Small intestine (tissue), 7 donors: ENCODE results near the gene ST8SIA5. TPM values are rescaled to one million over a fixed set of nuclear protein-coding genes. Genes with fewer than 3 reads are reported as not detected.

Experiments used
- DNase-seq, 2 donors: peaks; one replicate each; pipeline versions ENCODE4 v3.0.0 to v3.0.0-alpha.2; 2013
- FAIRE-seq: peaks from 2 replicates; lab custom pipeline; 2012; peaks lifted over from hg19 to GRCh38; lab: Jason Lieb, UNC
- H3K27ac ChIP-seq, 3 donors: one replicate each; pipeline ENCODE4 v1.5.1; 2013; ENCODE audit warnings: low read length in 2 of 3, mild to moderate bottlenecking in 2 of 3, control low read depth in 1 of 3, inconsistent platforms in 1 of 3, low read depth in 1 of 3, moderate library complexity in 1 of 3
- H3K27me3 ChIP-seq, 3 donors: one replicate each; pipeline ENCODE4 v1.6.1; 2013; ENCODE audit warnings: low read length in 3 of 3, inconsistent platforms in 1 of 3; ENCODE audit not compliant: control insufficient read depth in 3 of 3, insufficient read depth in 3 of 3
- H3K36me3 ChIP-seq, 3 donors: one replicate each; pipeline ENCODE4 v1.6.1; 2013; ENCODE audit warnings: low read length in 3 of 3, inconsistent platforms in 1 of 3, low read depth in 1 of 3, mild to moderate bottlenecking in 1 of 3, moderate library complexity in 1 of 3; ENCODE audit not compliant: control insufficient read depth in 3 of 3, insufficient read depth in 2 of 3
- H3K4me1 ChIP-seq, 3 donors: one replicate each; pipeline ENCODE4 v1.6.1; 2013; ENCODE audit warnings: low read length in 2 of 3, inconsistent platforms in 1 of 3, low read depth in 1 of 3, mild to moderate bottlenecking in 1 of 3, moderate library complexity in 1 of 3; ENCODE audit not compliant: control insufficient read depth in 3 of 3, insufficient read depth in 2 of 3
- H3K4me3 ChIP-seq, 3 donors: one replicate each; pipeline ENCODE4 v1.5.1; 2013; ENCODE audit warnings: low read length in 3 of 3, control low read depth in 1 of 3, inconsistent platforms in 1 of 3, low read depth in 1 of 3, mild to moderate bottlenecking in 1 of 3, moderate library complexity in 1 of 3
- H3K9me3 ChIP-seq, 2 donors: one replicate each; pipeline ENCODE4 v1.6.1; 2013; ENCODE audit warnings: low read depth in 1 of 2, low read length in 1 of 2; ENCODE audit not compliant: control insufficient read depth in 2 of 2, insufficient read depth in 1 of 2
- WGBS, 3 donors: extraction: QIAGEN DNeasy Blood & Tissue Kit; methylation state at CpG; one replicate each; pipeline ENCODE4 v1.1.7; 2013; 5-methylcytosine and 5-hydroxymethylcytosine counted together
- polyA plus RNA-seq, 4 donors: library from polyadenylated mRNA; stranded (reverse) in 3 of 4; unstranded in 1 of 4; fragments of 200-250 nt in 3 of 4; fragments of 120-200 nt in 1 of 4; gene quantifications; one replicate each; pipeline versions ENCODE4 v1.2.1 to v1.2.3, GENCODE V29; 2013
- donor health status: healthy with polysubstance abuse.
- donor health status: control.
- donor health status: control.
- donor health status: Bipolar disorder and iron deficiency.
- donor health status: healthy.

Gene ST8SIA5
- polyA plus RNA-seq, 4 donors = 0.12 to 0.27 (median 0.24) TPM; not detected in 1

DNA sequence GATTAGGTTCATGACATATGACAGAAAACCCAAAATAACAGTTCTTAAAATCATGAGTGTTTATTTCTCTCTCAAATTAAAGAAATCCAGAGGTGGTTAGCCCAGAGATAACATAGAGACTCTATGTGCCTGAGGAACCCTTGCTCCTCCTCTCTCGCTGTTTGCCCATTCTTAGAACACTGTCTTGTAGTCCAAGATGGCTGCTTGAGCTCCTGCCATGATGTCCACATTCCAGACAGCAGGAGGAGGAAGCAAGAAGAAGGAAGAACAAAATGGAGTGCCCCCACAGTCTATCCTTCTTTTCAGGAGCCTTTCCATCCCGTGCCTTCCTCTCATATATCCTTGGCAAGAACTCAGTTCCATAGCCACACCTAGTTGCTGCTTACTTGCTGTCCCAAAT lies 13.9 kb upstream of the ST8SIA5 start:
- Histone ChIP-seq H3K4me3 (no peak overlapping the region), H3K27me3 (peaks cover 0 to 4% (median 0%) of the 10 kb centered on the region in 3 donors), H3K4me1 (no peaks in the 10 kb centered on the region), H3K36me3 (no peaks in the 10 kb centered on the region), H3K9me3 (no peaks in the 10 kb centered on the region), H3K27ac (no peak overlapping the region)
- FAIRE-seq (no peak), DNase-seq (no peak)
- 72 to 75% (median 72%) methylated on average over 2 of the region's 2 CpGs for WGBS, 3 donors

DNA sequence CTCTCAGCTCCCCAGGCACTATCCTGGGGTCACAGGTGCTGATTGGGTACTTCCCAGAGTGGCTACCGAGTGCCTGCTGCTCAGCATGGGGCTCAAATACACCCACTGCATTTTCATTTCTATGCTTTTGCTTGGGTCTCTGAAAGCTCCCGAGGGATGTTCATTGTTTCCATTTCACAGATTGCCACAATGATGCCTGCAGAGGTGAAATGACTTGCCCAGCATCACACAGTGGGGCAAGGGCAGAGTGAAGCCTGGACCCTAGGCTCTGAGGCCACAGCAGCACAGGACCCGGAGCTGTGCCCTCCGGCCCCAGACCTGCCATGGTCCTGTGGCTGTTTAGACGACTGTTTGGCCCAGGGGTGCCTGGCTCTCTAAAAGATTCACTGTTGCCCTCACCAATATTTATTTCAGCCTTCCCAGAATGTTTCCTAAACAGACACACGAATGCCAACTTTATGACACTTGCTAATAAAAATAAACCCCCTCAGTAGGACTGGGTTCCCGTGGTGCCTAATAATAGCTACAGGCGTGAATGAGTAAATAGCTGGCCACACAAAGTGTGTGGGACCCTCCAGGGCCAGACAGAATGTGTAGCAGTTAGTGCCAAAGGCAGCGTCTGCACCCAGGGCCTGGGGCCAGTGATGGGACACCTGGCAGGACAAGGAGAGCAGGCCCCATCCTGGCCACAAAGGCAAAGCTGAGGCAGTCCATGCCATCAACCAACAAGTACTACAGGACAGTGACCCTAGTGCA lies 11.5 kb upstream of the ST8SIA5 start:
- FAIRE-seq = no peak
- no peaks in the 10 kb centered on the region for H3K9me3 ChIP-seq
- H3K36me3 ChIP-seq = no peaks in the 10 kb centered on the region
- 59 to 77% (median 71%) methylated on average over 9 of the region's 9 CpGs for WGBS, 3 donors
- no peak for DNase-seq
- H3K27ac ChIP-seq = no peak overlapping the region
- no peak overlapping the region for H3K4me3 ChIP-seq
- no peaks in the 10 kb centered on the region for H3K4me1 ChIP-seq
- H3K27me3 ChIP-seq = peaks cover 0 to 4% (median 0%) of the 10 kb centered on the region in 3 donors

DNA sequence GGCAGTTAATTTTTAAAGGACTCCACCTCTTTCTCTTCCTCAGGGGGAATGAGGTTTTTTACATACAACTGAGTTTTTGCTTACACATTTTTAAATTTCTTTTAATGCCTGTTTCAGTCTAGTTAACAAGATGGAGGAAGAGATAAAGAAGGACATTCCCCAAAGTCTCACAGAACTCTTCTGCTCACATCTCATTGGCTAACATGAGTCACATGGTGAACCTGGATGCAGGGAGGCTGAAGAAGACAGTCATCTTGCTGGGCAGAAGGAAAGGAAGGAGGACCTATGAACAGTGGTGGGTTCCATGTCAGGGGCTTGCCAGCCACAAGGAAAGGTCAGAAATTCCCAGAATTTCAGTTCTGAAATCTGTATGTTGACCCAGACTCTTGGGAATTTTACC lies 10.4 kb upstream of the ST8SIA5 start:
- H3K4me1 ChIP-seq = no peaks in the 10 kb centered on the region
- DNase-seq = no peak
- no peaks in the 10 kb centered on the region for H3K36me3 ChIP-seq
- no peak for FAIRE-seq
- no peak overlapping the region for H3K4me3 ChIP-seq
- peaks cover 0 to 7% (median 0%) of the 10 kb centered on the region in 3 donors for H3K27me3 ChIP-seq
- no peak overlapping the region for H3K27ac ChIP-seq
- H3K9me3 ChIP-seq = no peaks in the 10 kb centered on the region

DNA sequence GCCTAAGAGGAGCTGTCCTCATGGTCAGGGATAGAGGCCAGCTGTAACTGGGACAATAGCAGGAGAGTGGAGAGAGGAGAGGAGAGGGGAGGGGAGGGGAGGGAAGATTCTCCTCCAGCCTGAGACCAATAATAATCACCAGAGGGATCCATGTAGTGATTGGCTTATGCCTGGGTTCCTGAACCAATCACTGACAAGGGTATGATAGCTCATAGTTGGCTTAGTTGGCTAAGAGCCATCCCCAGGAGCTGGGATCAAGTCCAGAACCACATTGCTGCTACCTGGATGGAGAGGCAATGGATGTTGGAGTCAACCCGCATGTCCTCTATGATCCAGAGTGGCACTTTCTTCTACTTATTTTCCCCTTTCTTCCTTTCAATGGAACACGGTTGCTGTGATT lies 7.7 kb upstream of the ST8SIA5 start:
- no peak for FAIRE-seq
- no peaks in the 10 kb centered on the region for H3K9me3 ChIP-seq
- H3K27ac ChIP-seq = no peak overlapping the region
- no peaks in the 10 kb centered on the region for H3K36me3 ChIP-seq
- no peak overlapping the region for H3K4me3 ChIP-seq
- H3K27me3 ChIP-seq = peaks cover 0 to 18% (median 0%) of the 10 kb centered on the region in 3 donors
- DNase-seq = no peak
- no peaks in the 10 kb centered on the region for H3K4me1 ChIP-seq
- WGBS, 3 donors = 92 to 98% (median 95%) methylated on average over 2 of the region's 2 CpGs

DNA sequence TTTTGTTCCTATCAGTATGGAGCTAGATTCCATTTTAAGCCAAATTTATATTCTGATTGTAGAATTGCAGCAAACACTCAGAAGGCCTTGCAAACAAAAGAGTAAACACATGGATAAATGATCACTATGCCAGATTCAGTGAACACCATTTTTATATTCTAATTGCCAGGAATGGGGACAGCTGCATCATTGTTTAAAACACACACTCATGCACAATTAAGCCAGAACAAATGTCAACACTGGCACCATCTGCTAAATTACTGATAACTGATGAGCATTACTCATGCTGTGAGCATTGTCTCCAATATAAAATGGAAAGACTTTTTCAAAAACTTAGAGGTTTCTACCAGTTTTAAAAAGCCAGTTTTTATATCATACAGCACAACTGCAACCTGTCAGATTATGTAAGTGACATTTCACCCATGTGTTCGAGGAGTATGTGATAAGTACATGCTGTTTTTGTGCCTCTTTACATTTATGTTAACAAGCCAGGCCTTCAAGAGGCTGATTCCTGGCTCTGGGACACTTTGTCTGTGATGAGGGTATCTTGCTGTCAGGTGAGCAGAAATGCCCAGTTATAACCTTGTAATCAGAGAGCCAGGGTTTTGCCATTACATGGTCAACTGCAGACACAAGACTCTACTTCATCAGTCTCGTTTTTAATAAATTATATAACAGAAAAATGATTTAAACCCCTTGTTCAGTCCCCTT lies 4.4 kb upstream of the ST8SIA5 start:
- FAIRE-seq = no peak
- 24 to 58% (median 38%) methylated on average over 2 of the region's 2 CpGs for WGBS, 3 donors

DNA sequence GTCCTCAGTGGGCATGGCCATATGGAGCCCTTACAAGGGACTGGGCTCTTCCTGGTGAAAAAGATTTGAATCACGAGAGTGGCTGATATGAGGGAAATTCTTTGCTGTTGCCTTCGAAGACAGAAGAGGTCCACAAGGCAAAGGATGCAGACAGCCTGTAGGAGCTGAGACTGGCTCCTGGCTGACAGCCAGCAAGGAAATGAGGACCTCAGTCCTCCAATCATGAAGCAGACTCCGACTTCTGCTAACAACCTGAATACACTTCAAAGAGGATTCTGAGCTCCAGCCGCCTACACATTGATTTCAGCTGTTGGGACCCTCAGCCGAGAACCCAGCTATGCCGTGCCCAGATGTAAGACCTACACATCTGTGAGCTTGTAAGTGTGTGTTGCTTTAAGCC lies 3.0 kb upstream of the ST8SIA5 start:
- DNase-seq (no peak), FAIRE-seq (no peak)
- no peaks in the 10 kb centered on the region for H3K36me3 ChIP-seq
- no peaks in the 10 kb centered on the region for H3K4me1 ChIP-seq
- no peak overlapping the region for H3K4me3 ChIP-seq
- peaks cover 9 to 55% (median 10%) of the 10 kb centered on the region in 3 donors for H3K27me3 ChIP-seq
- no peak overlapping the region for H3K27ac ChIP-seq
- 16 to 35% (median 24%) methylated on average over 6 of the region's 6 CpGs for WGBS, 3 donors
- no peaks in the 10 kb centered on the region for H3K9me3 ChIP-seq

More for the DNA sequence above, 4.4 kb upstream of the ST8SIA5 start:
- DNase-seq = no peak
- H3K4me3 ChIP-seq = no peak overlapping the region
- no peaks in the 10 kb centered on the region for H3K9me3 ChIP-seq
- no peak overlapping the region for H3K27ac ChIP-seq
- H3K4me1 ChIP-seq = no peaks in the 10 kb centered on the region
- H3K27me3 ChIP-seq = peaks cover 7 to 41% (median 9%) of the 10 kb centered on the region in 3 donors
- H3K36me3 ChIP-seq = no peaks in the 10 kb centered on the region

DNA sequence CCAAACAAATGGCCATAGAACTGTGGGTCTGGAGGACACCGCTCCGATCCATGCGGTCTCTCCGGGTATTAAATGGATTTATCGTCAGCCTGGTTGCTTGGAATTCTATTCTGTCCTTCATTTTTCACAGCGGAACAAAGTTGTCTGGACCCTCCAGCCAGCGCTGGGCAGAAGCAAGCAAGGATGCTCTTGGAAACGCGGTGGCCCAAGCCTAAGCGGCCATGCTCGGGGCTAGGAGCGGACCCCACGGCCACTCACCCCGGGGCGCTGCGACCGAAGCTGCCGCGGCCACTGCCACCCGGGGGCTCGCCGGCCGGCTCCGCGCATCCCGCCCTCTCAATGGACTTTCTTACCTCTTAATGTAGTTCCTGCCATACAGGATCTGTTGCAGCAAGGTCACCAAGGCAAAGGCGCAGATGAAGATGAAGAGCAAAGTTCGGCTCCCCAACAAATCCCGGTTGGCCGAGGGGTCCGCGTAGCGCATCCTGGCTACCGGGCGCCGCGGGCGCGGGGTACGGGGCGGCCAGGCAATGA lies 761 bp downstream of the ST8SIA5 start:
- peaks cover 9 to 56% (median 10%) of the 10 kb centered on the region in 3 donors for H3K27me3 ChIP-seq
- 3 to 23% (median 18%) methylated on average over 39 to 41 of the region's 41 CpGs for WGBS, 3 donors
- no peaks in the 10 kb centered on the region for H3K36me3 ChIP-seq
- FAIRE-seq (no peak), DNase-seq (no peak)
- no peaks in the 10 kb centered on the region for H3K4me1 ChIP-seq
- no peak overlapping the region for H3K27ac ChIP-seq
- H3K4me3 ChIP-seq = no peak overlapping the region
- no peaks in the 10 kb centered on the region for H3K9me3 ChIP-seq

DNA sequence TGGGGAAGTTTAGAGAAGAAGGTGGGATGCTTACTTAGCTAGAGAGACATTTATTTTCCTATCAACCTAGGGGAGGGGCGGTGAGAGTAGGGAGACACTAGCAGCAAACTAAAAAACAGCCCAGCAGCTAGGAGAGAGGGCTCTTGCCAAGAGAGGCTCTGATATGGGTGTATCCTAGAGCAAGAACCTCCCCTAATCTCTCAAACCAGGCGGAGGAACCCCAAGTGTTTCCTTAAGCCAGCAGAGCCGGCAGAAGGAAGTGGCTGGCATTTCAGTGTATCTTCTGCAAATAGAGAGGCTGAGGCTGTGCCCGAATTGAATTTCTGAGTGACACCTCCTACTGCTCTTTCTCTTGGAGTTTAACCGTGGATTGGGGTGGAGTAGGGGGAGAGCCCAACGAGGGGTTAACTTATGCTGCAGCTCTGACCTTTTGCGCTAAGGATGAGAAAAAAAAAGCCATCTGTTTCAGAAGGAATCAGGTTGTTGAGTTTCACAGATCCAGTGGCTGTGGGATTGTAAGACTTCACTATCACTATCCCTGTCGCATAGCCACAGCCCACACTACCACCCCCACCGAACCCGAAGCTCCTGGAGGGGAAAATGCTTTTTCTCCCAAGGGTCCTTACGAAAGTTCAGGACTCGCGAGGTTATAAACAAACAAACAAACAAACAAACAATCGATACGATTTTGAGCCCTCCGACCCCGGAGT lies 1.4 kb downstream of the ST8SIA5 start:
- no peak overlapping the region for H3K4me3 ChIP-seq
- no peaks in the 10 kb centered on the region for H3K9me3 ChIP-seq
- no peaks in the 10 kb centered on the region for H3K4me1 ChIP-seq
- no peaks in the 10 kb centered on the region for H3K36me3 ChIP-seq
- DNase-seq = no peak
- no peak for FAIRE-seq
- 13 to 18% (median 13%) methylated on average over 17 of the region's 17 CpGs for WGBS, 3 donors
- peaks cover 9 to 56% (median 10%) of the 10 kb centered on the region in 3 donors for H3K27me3 ChIP-seq
- no peak overlapping the region for H3K27ac ChIP-seq
